NCI-H345 treated with DMSO at 0.1 percent for 48 hours (cell line): ENCODE measurements around the gene SH3BGRL3.
"Not testable (repeated sequence)": the region's sequence is repeated elsewhere in the genome, so short reads cannot be mapped to it uniquely, and the experiment has no call there.

Experiments
- DNase-seq: peaks from one replicate; lab custom pipeline; 2025; ENCODE audit not compliant: unreplicated experiment; lab: John Stamatoyannopoulos, UW

Gene SH3BGRL3

DNA sequence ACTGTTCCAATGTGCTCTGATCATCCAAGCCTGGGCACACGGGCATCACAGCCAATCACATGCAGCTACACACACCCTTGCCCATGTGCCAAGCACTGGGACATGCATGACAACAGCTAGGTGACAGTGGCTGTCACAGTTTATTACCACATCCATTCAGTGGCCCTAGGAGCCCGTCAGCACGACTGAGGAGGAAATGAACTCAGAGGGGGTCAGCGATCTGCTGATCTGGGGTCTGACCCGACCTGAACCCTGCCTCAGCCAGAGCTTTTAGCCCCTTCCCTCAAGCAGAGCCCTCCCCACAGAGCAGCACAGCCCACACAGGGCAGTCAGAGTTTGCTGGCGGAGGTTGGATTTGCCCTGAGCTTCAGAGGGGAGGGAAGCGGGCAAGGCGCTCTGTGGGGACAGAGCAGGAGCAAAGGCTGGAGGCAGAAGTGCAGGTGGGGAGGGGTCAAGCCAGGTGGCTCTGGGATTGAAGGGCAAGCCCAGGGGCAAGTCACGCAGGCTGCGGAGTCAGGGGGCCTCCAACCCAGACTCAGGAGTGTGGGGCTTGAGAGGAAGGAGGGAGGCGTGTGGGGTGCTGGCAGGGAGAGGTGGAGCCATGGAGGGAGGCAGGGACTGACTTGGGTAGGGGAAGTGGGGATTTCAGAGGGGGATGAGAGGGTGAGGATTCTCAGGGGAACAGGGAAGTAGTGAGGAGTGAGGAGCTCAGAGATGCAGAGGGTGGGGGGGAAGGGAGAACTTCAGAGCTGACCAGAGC, 10.4 kb downstream of the SH3BGRL3 start:
- no peak for DNase-seq

DNA sequence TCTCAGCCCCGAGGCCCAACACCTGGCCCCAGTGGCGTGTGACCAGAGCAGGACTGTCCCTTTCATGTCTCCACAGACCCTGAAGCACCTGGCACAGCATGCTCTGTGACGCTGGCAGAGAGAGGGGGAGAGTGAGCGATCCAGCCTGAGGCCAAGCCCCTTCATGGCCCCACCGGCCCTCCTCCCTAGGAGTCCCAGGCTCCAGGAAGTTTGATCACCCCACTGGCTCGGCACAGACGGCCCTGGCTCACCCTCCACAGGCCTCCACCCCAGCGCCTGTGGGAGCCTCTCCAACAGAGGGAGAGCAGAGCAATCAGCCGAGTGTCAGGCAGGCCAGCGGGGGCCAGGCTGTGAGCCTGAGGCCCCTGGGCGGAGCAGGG, 11.0 kb downstream of the SH3BGRL3 start:
- DNase-seq: no peak

DNA sequence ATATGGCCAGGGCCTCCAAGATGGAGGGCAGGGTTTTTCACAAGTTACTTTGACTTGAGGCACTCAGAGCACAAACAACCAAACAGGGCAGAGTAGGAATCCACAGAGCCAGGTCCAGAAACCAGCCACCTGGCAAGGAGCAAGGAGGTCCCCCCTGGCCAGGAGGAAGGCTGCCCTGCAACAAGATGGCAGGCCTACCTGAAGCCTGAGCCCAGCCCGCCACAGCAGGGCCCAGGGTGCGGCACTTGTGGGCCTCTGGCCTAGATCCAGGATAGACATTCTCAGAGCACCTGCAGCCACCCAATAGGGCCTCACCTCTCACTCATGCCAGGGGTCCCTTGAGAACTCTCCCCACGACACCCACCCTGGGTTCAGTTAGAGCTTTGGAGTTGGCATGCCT, 11.5 kb downstream of the SH3BGRL3 start:
- no peak for DNase-seq

DNA sequence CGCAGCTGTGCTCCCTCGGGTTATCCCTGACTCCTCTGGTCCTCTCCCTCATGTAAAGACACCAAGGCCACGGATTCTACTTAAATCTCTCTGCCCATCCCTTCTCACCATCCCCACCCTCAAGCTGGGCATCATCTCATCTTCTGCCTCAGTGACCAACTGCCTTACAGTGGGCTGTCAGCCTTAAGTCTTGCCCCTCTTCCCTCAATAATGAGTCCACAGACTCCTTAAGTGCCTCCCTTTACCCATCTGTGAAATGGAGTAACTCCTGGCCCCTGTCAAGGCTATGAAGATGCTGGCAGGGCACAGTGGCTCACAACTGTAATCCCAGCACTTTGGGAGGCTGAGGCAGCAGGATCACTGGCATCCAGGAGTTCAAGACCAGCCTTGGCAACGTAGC, 12.1 kb downstream of the SH3BGRL3 start:
- DNase-seq: no peak

DNA sequence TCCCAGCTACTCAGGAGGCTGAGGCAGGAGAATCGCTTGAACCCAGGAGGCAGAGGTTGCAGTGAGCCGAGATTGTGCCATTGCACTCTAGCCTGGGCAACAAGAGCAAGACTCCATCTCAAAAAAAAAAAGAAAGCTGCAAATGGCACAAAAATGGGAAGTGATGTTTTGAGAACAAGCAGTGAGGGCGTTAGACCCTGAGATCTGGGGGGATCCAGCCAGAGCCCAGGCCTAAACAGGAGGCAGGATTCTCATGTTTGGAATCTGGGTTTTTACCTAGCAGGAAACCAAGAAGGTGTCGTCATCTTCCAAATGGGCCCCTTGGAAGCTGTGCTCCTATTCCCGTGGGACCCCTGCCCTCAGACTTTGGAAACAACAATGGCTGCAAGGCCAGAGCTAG, 12.8 kb downstream of the SH3BGRL3 start:
- not testable (repeated sequence) for DNase-seq

DNA sequence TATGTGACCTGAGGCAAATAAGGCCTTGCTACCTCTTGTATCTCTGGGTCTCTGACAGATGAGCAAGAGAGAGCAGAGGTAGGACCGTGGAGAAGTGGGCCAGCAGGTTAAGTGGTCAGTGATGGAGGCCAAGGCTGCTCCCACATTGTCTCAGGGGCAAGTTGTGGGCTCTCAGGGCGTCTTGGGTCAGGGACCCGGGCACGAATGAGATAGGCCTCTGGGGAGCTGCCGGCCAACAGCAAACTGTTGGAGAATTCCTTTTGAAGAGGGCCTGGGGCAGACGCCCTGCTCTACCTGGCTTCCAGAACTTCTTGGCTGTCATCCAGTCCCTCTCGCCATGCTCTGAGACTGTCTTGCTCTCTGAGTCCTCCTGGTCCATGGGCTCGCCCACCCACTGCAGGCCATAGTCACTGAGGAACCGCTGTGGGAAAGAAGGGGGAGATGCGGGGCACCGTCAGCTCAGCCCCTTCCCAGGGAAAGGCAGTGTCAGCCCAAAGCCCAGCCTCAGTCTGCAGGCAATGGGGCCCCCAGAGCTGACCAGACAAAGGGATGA, 14.1 kb downstream of the SH3BGRL3 start:
- no peak for DNase-seq

DNA sequence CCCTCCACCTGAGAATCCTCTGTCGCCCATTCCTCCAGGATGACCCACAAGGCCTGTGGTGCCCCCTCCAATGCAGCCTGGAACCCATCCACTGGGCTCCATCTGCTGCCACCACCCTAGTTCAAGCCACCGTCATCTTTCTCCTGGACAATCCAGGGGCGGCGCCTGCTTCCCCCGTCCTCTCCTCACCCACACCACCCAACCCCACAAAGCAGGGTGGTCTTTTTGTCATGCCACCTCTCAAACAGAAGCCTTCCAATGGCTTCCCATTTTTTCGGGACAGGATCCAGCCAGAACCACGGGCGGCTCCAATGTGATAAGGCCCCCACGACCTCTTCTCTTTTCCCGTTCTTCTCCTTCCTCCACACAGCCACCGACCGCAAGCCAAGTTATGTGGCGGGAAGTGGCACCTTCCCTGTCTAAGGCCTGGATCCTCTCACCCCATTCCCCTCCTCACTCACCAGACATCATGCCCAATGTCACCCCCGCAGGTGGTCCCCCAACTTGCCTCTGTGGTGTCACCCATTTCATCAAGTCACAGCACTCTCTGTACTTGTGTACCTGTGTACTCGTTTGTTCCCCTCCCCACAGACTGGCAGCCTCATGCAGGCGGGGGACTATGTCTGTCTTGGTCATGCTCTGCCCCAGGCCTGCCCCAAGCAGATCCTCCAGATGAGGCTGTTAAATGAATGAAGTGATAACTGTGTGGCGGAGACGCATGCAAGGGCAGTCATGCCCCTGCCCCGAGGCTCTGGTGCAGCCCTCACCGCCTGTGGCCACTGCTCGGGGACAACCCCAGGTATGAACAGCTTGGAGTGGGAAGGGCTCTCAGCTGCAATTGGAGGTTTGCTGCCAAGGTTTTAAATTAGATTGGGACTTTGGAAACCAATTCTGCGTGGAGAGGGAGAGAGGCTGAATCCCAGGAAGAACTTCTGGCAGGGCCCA, 15.6 kb downstream of the SH3BGRL3 start:
- no peak for DNase-seq

DNA sequence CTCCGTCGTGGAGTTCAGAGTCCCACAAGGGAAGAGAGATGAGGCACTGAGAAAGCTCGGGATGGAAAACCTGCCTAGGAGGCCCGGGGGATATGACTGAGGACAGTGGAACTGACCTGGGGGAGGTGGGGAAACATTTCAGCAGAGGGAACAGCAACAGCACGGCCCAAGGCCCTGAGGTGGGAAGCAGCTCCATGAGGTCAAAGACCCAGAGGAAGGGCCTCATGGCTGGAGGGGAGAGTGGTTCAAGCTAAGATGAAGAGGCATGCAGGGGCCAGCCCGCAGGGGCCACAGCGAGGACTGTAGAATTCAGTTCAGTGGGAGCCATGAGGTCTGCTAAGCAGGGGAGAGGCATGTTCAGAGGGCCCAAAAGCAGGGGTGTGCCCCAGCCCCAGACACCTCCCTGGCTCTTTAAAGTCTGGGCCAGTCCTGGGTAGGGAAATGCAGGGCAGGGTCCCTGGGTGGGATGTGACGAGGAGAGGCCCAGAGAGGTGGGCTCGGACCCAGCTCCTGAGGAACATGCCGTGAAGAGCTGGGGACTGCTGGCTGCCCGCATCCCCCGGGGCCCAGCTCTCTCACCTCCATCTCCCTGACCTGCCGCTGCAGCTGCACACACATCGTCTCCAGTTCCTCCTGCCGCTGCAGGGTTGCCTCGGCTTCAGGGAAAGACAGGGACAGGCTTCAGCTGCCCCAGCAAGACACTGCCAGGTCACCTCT, 16.6 kb downstream of the SH3BGRL3 start:
- DNase-seq: no peak

DNA sequence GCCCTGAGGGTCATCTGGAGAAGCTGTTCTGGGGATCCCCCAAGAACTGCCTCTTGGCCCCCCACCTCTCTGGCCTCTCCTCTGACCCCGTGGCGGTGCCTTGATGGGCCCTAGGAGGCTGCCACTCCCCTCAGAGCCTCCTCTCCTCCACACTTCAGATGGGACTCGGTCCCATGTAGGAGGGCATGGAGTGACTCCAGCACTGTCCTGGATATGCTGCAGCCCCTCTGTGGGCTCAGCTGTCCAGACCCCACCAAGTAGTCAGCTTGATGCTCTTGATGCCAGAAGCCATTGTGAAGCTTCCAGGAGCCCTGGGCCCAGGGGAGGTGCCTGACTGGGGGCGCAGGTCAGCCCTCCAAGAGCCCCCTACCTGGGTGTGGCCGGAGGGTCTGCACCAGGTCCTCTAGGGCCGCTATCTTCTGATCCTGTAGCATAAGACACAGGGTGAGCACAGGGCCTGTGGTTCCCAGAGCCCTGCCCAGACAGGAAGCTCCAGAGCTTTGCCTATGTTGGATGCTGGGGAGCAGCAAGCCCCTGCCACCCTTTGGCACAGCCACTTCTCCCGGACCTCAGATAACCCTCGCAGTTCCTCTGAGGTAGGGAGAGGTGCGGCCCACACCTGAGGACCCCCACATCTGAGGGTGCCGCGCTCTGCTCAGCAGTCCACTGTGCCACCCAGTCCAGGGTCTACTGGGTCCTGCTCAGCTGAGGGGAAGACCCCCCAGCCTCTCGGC, 17.3 kb downstream of the SH3BGRL3 start:
- DNase-seq: no peak

DNA sequence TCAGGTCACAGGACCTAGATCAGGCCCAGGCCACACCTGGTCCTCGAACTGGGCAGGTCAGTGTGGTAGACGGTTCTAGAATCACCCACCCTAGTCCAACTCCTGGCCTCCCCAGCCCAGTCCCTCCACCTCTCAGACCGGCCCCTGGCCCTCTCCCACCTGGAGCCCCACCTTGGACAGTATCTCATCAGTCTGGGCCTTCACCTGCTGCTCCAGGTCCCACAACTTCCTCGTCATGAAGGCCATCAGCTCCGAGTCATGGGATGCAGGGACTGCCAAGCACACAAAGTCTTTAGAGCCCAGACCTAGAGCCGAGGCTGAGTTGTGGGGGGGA, 17.9 kb downstream of the SH3BGRL3 start:
- DNase-seq: no peak

DNA sequence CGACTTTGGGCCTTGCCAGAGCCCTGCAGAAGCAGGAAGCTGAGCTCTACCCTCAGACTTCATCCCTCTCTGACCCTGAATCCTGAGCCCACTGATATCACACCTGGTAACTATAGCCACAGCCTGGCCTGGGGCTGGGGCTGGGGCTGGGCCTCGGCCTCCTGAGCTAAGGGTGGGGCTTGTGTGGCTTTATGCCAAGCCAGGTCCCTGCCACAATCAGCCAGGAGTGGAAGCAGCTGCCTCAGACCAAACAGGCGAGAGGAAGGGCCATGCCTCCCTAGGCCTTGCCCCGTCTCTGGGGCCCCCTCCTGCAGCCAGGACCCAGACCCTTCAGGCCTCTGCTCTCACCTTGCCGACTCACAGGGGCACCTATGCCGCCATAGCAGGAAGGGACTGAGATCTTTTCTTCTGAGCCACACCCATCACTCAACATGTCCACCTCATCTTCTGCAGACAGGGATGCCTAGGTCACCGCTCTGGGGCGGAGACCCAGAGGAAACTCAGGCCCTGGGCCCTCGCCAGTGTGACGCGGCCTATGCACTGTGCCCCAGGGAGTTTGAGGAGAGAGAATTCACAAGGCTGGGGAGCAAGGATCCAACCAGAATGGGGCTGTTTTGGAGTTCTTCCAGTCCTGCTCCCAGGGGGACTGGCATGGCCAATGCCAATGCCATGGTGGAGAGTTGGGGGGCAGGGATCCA, 20.8 kb downstream of the SH3BGRL3 start:
- DNase-seq: no peak

DNA sequence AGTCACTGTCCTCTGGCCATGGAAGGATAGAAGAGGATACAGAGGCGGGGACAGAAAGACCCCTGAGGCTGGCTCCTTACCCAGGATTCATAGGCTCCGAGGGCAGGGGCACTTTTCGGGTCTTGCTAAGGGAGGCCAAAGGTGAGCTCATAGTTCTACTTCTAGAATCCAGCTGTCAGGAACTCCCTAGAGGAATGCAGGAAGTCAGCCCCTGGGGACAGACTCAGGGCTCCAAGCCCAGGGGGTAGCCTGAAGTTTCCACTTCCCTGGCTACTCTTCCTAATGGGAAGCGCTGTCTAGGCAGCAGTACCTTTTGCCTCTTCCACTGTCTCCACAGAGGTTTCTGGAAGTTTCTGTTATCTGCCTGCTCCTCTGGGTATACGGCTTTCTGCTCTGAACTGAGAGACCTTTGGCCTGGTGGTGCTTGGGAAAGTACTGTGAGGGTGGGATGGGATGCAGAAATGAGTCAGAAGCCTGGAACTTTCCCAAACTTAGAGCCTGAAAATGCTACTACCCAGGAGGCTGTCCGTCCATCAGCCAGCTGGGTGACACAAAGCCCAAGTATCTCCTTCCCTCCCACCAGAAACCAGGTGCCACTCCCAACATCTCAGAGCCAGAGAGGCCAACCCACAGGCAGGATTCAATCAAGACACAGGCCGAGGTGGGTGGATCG, 23.0 kb downstream of the SH3BGRL3 start:
- DNase-seq: no peak

DNA sequence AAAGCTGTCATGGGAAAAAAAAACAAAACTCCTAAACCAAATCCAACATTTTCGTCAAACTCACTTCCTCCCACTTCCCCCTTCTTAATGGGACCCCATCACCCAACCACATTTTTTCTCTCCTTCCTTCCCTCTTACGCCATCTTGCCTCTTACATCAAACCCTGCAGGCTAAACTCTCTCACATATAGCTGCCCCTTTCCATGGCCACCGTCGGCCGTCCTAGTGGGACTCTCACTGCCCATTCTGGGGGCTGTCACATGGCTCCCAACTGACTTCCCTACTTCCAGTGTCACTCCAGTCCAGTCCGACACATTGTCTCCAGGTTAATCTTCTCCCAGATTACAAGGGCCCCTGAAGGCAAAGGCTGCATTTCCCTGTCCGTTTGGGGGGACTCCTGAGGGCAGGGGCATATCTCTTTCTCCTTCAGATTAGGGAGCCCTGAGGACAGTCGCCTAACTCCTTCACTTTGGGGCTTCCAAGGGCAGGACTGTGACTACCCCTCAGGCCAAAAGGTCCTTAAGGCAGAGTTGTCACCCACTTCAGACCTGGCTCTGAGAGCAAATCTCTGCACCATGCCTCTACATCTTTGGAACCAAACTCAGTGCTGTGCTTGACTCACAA, 25.9 kb downstream of the SH3BGRL3 start:
- no peak for DNase-seq

DNA sequence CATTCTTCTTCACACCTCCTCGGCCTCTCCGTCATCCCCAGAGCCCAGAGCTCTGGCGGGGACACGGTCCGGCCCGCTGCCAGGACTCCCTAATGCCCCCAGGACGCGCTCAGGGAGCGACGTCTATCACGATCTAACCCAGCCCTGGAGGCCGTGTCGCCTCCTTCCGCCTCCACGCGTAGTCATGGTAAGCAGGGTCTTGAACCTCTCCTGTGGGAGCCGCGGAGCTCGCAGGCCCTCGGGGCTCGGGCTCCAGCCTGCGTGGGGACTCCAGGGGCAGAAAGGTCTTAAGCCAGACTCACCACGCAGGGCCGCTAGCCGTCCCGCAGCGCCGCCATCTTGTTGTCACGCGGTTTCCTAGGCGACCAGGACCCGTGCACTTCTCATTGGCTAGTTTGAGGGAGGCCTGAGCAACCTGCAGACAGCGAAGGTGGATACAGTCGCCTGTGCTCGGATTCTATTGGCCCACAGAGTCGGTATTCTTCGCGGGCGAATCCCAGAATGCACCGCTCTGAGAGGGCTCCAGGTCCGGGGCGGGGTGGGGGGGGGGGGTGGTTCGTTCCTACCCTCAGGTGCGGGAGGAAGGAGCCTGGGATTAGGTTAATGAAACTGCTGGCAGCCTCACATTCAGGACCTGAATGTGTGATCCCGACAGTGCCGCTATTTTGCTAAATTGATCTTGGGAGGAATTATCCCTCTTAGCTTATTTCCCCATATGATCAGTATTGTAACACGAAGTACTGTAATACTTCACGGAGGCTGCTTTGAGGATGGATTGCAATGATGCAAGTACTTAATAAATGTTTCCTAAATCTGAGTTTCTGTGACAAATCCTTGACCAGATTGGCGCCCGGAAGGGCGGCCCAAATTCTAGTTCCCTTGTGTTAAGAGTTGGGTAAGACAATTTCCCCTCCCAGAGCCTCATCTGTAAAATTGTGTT, 26.7 kb downstream of the SH3BGRL3 start, which contains the start of gene UBXN11:
TSS of gene UBXN11 (minus strand) at position 347 of the 940 bp plus-strand sequence. CDS start 3,753 bp downstream, outside the sequence.
- peak; percentile 98 for DNase-seq

DNA sequence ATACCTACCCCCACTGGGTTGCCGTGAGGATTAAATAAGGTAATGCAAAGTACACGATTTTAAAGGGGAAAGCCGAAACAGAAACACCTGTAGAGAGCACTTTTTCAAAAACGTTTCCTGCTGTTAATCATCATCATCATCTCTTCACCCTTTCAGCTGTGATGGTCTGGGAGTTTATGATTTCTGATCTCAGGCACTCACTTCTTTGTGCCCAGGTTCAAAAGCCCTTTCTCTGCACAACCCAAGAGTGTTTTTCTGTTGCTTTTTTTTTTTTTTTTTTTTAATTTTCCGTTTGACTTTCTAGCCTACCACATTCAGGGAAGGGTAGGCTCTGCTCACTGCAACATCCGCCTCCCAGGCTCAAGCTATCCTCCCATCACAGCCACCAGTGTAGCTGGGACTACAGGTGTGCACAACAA, 27.5 kb downstream of the SH3BGRL3 start:
- DNase-seq: no peak

DNA sequence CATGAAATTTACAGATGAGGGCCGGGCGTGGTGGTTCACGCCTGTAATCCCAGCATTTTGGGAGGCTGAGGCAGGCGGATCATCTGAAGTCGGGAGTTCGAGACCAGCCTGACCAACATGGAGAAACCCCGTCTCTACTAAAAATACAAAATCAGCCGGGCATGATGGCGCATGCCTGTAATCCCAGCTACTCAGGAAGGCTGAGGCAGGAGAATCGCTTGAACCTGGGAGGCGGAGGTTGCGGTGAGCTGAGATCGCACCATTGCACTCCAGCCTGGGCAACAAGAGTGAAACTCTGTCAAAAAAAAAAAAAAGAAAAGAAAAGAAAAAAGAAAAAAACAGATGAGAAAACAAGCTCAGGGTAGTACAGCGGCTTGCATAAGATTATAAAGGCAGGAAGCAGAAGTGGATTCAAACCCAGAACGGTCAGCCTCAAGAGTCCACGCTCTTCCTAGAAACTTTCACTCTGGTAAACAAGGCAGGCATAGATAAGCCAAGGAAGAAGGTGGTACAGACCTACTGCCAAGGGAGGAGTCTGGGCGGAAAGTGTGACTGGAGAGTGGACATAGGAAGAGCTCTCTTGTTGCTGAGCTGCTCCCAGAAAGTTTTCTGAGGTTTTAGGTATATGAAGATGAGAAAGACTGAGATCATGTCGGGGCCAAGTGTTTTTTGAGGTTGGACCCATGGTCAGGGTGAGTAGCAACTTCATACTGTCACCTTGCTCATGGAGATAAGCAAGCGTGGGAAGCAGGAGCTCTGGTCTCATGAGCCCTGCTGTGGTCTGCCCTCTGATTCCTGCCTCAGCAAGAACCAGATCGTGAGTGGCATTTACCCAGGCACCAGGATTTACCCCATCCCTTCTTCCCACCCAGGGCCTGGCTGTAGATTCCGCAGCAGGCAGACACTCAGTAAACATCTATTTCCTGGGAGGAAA, 28.3 kb downstream of the SH3BGRL3 start:
- not testable (repeated sequence) for DNase-seq

DNA sequence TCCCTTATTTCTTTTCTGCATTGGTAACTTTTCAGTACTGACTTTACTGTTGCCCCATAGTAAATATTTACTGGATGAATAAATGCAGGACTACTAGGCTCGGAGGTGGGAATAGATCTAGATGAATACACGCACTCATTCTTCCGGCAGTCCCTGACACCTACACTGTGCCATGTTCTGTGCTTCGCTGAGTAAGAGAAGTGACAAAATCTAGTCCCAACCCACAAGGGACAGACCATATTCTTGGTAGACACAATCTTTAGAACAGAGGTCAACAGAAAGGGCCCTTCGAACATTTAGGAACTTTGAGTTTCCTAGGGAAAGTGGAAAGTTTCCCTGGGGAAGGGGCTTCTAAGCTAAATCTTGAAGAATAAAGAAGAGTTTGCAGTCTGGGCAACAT, 34.6 kb downstream of the SH3BGRL3 start:
- no peak for DNase-seq
